ENCODE data around the gene DIDO1.

The DIDO1 gene

DNA sequence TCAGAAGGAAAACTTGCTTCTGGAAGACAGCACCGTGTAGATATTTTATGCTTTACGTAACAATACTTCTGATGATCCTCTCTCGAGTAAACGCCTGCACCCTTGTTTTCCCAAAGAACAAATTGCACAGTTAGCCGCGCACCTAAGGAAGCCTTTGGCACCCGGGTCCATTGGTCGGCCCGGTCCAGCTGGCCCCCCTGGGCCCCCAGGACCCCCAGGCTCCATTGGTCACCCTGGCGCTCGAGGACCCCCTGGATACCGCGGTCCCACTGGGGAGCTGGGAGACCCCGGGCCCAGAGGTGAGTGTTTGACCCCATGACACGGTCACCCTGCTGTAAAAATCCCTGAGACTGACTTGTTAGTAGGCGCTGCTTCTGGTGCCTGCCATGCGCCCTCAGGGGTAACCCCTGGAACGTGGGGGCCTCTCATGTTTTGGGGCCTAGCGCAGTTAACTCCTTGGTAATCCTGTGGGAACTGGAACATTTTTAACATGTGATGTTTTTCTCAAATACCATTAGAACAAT, 89.3 kb downstream of the DIDO1 start:
- no peak overlapping the region for H3K4me3 ChIP-seq (ENCODE audit: low read depth, low read length)
- TF ChIP-seq, protein P1, sequence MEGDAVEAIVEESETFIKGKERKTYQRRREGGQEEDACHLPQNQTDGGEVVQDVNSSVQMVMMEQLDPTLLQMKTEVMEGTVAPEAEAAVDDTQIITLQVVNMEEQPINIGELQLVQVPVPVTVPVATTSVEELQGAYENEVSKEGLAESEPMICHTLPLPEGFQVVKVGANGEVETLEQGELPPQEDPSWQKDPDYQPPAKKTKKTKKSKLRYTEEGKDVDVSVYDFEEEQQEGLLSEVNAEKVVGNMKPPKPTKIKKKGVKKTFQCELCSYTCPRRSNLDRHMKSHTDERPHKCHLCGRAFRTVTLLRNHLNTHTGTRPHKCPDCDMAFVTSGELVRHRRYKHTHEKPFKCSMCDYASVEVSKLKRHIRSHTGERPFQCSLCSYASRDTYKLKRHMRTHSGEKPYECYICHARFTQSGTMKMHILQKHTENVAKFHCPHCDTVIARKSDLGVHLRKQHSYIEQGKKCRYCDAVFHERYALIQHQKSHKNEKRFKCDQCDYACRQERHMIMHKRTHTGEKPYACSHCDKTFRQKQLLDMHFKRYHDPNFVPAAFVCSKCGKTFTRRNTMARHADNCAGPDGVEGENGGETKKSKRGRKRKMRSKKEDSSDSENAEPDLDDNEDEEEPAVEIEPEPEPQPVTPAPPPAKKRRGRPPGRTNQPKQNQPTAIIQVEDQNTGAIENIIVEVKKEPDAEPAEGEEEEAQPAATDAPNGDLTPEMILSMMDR (IDR thresholded peaks at IDR 0.05; ENCODE audit: low read depth, low read length): no peak

DNA sequence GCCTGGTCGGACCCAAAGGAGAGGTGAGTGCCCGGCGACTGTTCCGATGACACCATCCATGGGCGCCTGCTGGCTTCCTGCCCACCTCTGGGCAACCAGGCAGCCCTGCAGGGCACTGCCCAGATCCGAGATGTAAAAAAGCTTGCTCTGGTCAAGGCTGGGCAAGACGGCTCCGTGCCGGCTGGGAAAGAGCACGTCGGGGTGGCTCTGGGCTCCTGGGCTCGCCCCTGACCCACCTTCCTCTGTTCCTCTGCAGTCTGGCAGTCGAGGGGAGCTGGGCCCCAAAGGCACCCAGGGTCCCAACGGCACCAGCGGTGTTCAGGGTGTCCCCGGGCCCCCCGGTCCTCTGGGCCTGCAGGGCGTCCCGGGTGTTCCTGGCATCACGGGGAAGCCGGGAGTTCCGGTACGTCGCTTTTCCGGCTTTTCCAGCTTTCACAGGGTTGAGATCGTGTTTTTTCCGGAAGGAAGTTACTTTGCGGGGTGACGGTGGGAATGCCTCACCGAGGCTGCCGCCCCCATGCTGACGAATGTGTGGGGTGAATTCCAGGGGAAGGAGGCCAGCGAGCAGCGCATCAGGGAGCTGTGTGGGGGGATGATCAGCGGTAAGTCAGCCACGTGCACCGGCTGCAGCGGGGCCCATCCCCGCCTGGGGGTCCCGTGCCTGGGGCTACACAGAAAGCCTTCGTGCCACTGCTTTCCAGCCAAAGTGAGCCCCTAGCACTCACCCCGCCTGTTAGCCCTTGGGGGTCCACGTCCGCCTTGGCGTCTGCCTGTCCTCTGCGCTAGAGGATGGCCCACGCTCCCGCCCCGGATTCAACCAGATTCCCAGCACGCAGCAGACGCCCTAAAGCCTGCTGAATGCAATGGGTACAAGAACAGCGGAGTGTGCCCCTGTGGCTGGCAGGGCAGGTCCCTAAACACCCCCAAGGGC, 90.1 kb downstream of the DIDO1 start:
- H3K4me3 ChIP-seq (ENCODE audit: low read depth, low read length): no peak overlapping the region
- TF ChIP-seq, protein P1 (IDR thresholded peaks at IDR 0.05; ENCODE audit: low read depth, low read length): no peak

GRCh38 chr20:62834967-62835730, 91.2 kb downstream of the DIDO1 start:
- TF ChIP-seq, protein P1 (IDR thresholded peaks at IDR 0.05; ENCODE audit: low read depth, low read length): no peak
- H3K4me3 ChIP-seq (ENCODE audit: low read depth, low read length): no peak overlapping the region

DNA sequence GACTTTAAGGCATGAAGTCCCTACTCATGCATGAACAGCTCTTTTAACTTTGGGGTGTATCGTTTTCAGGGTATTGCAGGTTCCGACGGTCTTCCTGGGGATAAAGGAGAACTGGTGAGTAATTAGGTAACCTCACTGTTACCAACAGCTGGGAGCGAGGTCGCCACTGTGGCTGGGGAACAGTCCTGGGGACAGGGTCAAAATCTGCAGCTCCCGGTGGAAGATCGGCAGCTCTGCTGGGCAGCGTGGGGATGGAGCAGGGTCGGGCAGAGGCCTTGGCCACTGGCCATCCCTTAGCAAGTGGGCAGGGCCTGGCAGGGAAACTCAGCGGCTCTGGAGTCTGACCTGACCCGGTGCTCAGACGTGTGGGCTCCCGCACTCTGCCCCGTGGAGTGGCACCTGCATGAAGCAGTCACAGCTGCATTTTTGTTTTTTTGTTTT, 93.3 kb downstream of the DIDO1 start:
- TF ChIP-seq, protein P1 (IDR thresholded peaks at IDR 0.05; ENCODE audit: low read depth, low read length): no peak
- no peak overlapping the region for H3K4me3 ChIP-seq (ENCODE audit: low read depth, low read length)

DNA sequence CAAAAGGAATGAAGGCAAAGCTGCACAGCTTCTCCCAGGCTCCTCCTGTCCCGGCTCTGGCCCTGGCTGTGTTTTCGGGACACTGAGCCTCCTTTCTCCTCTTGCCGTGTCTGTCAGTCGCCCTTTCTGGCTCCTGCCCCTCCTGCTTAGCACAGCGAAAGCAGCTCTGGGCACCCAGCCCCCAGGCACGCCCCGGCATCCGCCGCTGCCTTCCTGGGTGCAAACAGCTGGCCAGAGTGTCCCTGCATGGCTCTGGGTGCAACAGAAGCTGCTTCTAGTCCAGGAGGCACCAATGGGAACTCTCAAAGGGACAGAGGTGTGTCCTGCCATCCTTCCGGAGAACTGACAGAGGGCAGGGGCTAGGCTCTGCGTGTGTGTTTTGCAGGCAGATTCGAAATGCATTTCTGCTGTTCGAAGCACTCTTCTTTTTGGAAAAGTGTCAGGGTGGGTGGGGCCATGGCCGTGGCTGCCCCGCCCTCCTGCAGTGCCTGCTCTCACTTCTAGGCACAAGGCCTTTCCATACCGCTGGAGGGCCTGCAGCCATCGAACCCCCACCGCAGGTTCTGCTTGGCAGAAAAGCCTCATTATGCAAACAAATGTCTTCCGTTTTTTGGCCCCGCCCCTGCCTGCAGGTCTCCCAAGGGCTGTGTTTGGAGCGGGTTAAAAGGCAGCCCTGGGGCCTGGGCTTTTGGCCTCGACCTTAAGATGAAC, 93.9 kb downstream of the DIDO1 start:
- TF ChIP-seq, protein P1 (IDR thresholded peaks at IDR 0.05; ENCODE audit: low read depth, low read length): no peak
- H3K4me3 ChIP-seq (ENCODE audit: low read depth, low read length): no peak overlapping the region

DNA sequence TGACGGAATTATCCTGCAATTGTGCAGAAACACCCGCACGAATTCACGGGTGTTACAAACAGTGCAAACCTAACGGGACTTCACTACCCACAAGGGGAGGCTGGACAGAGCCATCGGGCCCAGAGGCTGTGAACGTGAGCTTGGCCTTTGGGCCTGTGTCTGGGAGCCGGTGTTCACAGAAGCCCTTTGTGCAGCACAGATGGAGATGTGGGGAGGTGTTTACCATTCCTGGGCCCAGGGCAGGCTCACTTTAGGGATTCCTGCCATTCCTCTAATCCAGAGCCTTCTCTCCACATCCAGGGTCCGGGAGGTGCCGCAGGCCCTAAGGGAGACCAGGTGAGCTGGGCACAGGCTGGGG, 94.5 kb downstream of the DIDO1 start:
- TF ChIP-seq, protein P1 (IDR thresholded peaks at IDR 0.05; ENCODE audit: low read depth, low read length): no peak

More for the DNA sequence above, 94.5 kb downstream of the DIDO1 start:
- no peak overlapping the region for H3K4me3 ChIP-seq (ENCODE audit: low read depth, low read length)
